Smooth muscle cell (in vitro differentiated cells): ENCODE data around the gene TMPRSS7. TPM values are rescaled to one million over a fixed set of nuclear protein-coding genes. Genes with fewer than 3 reads are reported as not detected.

Experiments
- DNase-seq: peaks from one replicate; lab custom pipeline; 2025; ENCODE audit not compliant: unreplicated experiment; lab: John Stamatoyannopoulos, UW
- H2AFZ ChIP-seq: fragments of 200-600 bp; sonication (generic); 2 replicates; pipeline ENCODE4 v1.6.0; 2016; ENCODE audit warnings: antibody characterized with exemption, low read depth, mild to moderate bottlenecking
- H3F3A ChIP-seq: fragments of 200-600 bp; sonication (generic); 2 replicates; pipeline ENCODE4 v1.6.0; 2017; ENCODE audit warnings: antibody characterized with exemption, low read depth
- H3K27ac ChIP-seq: fragments of 200-600 bp; sonication (generic); 2 replicates; pipeline ENCODE4 v1.5.1; 2016; ENCODE audit warnings: low read depth, mild to moderate bottlenecking
- H3K27me3 ChIP-seq: fragments of 200-600 bp; sonication (generic); 2 replicates; pipeline ENCODE4 v1.6.1; 2016; ENCODE audit warnings: low read depth, mild to moderate bottlenecking
- H3K36me3 ChIP-seq: fragments of 200-600 bp; sonication (generic); 2 replicates; pipeline ENCODE4 v1.5.1; 2016; ENCODE audit warnings: low read depth
- H3K4me1 ChIP-seq: fragments of 200-600 bp; sonication (generic); 2 replicates; pipeline ENCODE4 v1.5.1; 2016; ENCODE audit warnings: low read depth
- H3K4me2 ChIP-seq: fragments of 200-600 bp; sonication (generic); 2 replicates; pipeline ENCODE4 v1.6.0; 2016; ENCODE audit warnings: mild to moderate bottlenecking
- H3K4me3 ChIP-seq: fragments of 200-600 bp; sonication (generic); 2 replicates; pipeline ENCODE4 v1.5.1; 2016; ENCODE audit warnings: mild to moderate bottlenecking
- H3K79me2 ChIP-seq: fragments of 200-600 bp; sonication (generic); 2 replicates; pipeline ENCODE4 v1.6.0; 2016; ENCODE audit warnings: low read depth, mild to moderate bottlenecking
- H3K9ac ChIP-seq: fragments of 200-600 bp; sonication (generic); 2 replicates; pipeline ENCODE4 v1.6.0; 2016; ENCODE audit warnings: low read depth
- H3K9me3 ChIP-seq: fragments of 200-600 bp; sonication (generic); replicated peaks from 2 replicates; pipeline ENCODE4 v1.5.1; 2016; ENCODE audit warnings: low read depth
- H4K20me1 ChIP-seq: fragments of 200-600 bp; sonication (generic); 2 replicates; pipeline ENCODE4 v1.6.0; 2016; ENCODE audit warnings: low read depth
- CTCF ChIP-seq: fragments of 200-600 bp; sonication (generic); IDR thresholded peaks from 2 replicates; pipeline ENCODE4 v1.5.1; 2017; ENCODE audit warnings: borderline replicate concordance, mild to moderate bottlenecking, antibody characterized with exemption; ENCODE audit not compliant: insufficient read depth, poor library complexity, severe bottlenecking
- WGBS: methylation state at CpG from one replicate; pipeline ENCODE4 v1.1.7; 2016; ENCODE audit warnings: low lambda C conversion rate; 5-methylcytosine and 5-hydroxymethylcytosine counted together
- polyA plus RNA-seq: library from polyadenylated mRNA; unstranded; fragments of >200 nt; fragmentation: Nextera tagmentation; extraction: Ambion mirVana; gene quantifications from 2 replicates; pipeline ENCODE4 v1.2.1, GENCODE V29; 2016
- total RNA-seq: library from RNA; depleted of rRNA; stranded (reverse); fragments of >200 nt; gene quantifications from 2 replicates; pipeline ENCODE4 v1.2.3, GENCODE V29; 2014

TMPRSS7 gene
- total and polyA plus RNA-seq, 2 experiments from 2014 or later = not detected

GRCh38 chr3:112002096-112002971 lies 32.2 kb upstream of the TMPRSS7 start:
- H2AFZ ChIP-seq = no peak overlapping the region
- 65% methylated on average over 8 of the region's 8 CpGs for WGBS
- H3K79me2 ChIP-seq = no peaks in the 10 kb centered on the region
- H3K27me3 ChIP-seq = peaks cover 15% of the 10 kb centered on the region
- no peak overlapping the region for H3K9ac ChIP-seq
- no peak overlapping the region for H3K4me3 ChIP-seq
- no peak overlapping the region for H3K4me2 ChIP-seq
- H4K20me1 ChIP-seq = no peaks in the 10 kb centered on the region
- no peaks in the 10 kb centered on the region for H3K9me3 ChIP-seq
- no peak for DNase-seq
- peaks cover 20% of the 10 kb centered on the region for H3K4me1 ChIP-seq
- no peak overlapping the region for H3K27ac ChIP-seq
- peaks cover 3% of the 10 kb centered on the region for H3F3A ChIP-seq
- no peaks in the 10 kb centered on the region for H3K36me3 ChIP-seq
- no peak for TF ChIP-seq CTCF

- H3K79me2 ChIP-seq = no peaks in the 10 kb centered on the region
- H3K9ac ChIP-seq = no peak overlapping the region
- peaks cover 3% of the 10 kb centered on the region for H3F3A ChIP-seq
- H3K36me3 ChIP-seq = no peaks in the 10 kb centered on the region
- H3K9me3 ChIP-seq = no peaks in the 10 kb centered on the region
- no peak overlapping the region for H3K4me3 ChIP-seq
- H4K20me1 ChIP-seq = no peaks in the 10 kb centered on the region
- H3K4me2 ChIP-seq = no peak overlapping the region
- TF ChIP-seq CTCF = no peak
- no peak overlapping the region for H3K27ac ChIP-seq
- peaks cover 10% of the 10 kb centered on the region for H3K27me3 ChIP-seq
- peaks cover 14% of the 10 kb centered on the region for H3K4me1 ChIP-seq
- DNase-seq = no peak
- WGBS = 96% methylated on average over 4 of the region's 4 CpGs
- no peak overlapping the region for H2AFZ ChIP-seq
These were observed 31.0 kb upstream of the TMPRSS7 start for GRCh38 chr3:112003321-112004080.

- Histone ChIP-seq H4K20me1 (no peaks in the 10 kb centered on the region), H3K9ac (no peak overlapping the region), H3K36me3 (no peaks in the 10 kb centered on the region), H3K27me3 (peaks cover 4% of the 10 kb centered on the region), H3K4me3 (no peak overlapping the region), H3K79me2 (no peaks in the 10 kb centered on the region), H3F3A (peaks cover 3% of the 10 kb centered on the region), H2AFZ (no peak overlapping the region), H3K27ac (no peak overlapping the region), H3K9me3 (no peaks in the 10 kb centered on the region), H3K4me1 (peaks cover 13% of the 10 kb centered on the region), H3K4me2 (no peak overlapping the region)
- TF ChIP-seq CTCF = no peak
- no peak for DNase-seq
- WGBS = 83% methylated on average over 2 of the region's 2 CpGs
These were observed 30.3 kb upstream of the TMPRSS7 start for GRCh38 chr3:112004187-112004586.
